ENCODE results near the gene LRMDA.

- no peak for TF ChIP-seq CTCF (IDR thresholded peaks at IDR 0.05)
- TF ChIP-seq POLR2A (IDR thresholded peaks at IDR 0.05), result no peak
These were observed 35.3 kb upstream of the LRMDA start for GRCh38 chr10:75395932-75396630.

Measured in adrenal gland (tissue), 5 donors.